Adipocyte (in vitro differentiated cells): ENCODE results near the gene APOL3.
"Not testable (repeated sequence)": the region's sequence is repeated elsewhere in the genome, so short reads cannot be mapped to it uniquely, and the experiment has no call there.

Experiments used
- DNase-seq: peaks from one replicate; pipeline ENCODE4 v3.0.0-alpha.2; 2015; ENCODE audit warnings: low read depth
- H3K27me3 ChIP-seq: replicated peaks from 2 replicates; pipeline ENCODE4 v1.7.0; 2013; ENCODE audit warnings: mild to moderate bottlenecking, low read length, moderate library complexity; ENCODE audit not compliant: control insufficient read depth, insufficient read depth
- H3K36me3 ChIP-seq: 2 replicates; pipeline ENCODE4 v1.7.0; 2013; ENCODE audit warnings: low read length, mild to moderate bottlenecking, moderate library complexity; ENCODE audit not compliant: control insufficient read depth, insufficient read depth, severe bottlenecking
- H3K4me1 ChIP-seq: 2 replicates; pipeline ENCODE4 v1.7.0; 2013; ENCODE audit warnings: mild to moderate bottlenecking, low read length, moderate library complexity; ENCODE audit not compliant: control insufficient read depth, insufficient read depth
- H3K4me3 ChIP-seq: 2 replicates; pipeline ENCODE4 v1.7.0; 2013; ENCODE audit warnings: mild to moderate bottlenecking, low read length, moderate library complexity
- H3K9ac ChIP-seq: 2 replicates; pipeline ENCODE4 v1.7.0; 2013; ENCODE audit warnings: mild to moderate bottlenecking, low read length, moderate library complexity
- H3K9me3 ChIP-seq: 2 replicates; pipeline ENCODE4 v1.7.0; 2013; ENCODE audit warnings: mild to moderate bottlenecking, low read length, moderate library complexity; ENCODE audit not compliant: control insufficient read depth

APOL3 gene

DNA sequence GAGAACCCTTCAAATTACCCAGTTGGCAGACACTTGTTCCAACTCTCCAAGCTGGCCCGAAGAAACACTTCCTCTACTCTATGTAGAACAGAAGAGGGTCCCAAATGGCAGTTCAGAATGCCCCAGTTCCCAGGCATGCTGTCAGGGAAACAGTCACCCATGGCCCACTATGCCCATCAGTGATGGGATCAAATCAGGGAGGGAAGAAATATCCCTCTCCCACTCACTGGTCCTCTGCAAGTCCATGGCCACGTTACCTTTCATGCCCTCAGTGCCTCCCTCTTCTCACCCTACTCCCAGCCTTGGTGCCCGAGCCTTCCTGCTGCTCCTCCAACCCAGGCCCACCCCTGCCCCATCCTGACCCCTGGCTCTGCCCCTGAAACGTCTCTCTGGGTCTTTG, 16.6 kb downstream of the APOL3 start:
- Histone ChIP-seq H3K27me3 (no peaks in the 10 kb centered on the region), H3K36me3 (peaks cover 52% of the 10 kb centered on the region), H3K4me1 (peaks cover 43% of the 10 kb centered on the region), H3K9me3 (no peaks in the 10 kb centered on the region), H3K9ac (no peak overlapping the region), H3K4me3 (no peak overlapping the region)
- DNase-seq: no peak

DNA sequence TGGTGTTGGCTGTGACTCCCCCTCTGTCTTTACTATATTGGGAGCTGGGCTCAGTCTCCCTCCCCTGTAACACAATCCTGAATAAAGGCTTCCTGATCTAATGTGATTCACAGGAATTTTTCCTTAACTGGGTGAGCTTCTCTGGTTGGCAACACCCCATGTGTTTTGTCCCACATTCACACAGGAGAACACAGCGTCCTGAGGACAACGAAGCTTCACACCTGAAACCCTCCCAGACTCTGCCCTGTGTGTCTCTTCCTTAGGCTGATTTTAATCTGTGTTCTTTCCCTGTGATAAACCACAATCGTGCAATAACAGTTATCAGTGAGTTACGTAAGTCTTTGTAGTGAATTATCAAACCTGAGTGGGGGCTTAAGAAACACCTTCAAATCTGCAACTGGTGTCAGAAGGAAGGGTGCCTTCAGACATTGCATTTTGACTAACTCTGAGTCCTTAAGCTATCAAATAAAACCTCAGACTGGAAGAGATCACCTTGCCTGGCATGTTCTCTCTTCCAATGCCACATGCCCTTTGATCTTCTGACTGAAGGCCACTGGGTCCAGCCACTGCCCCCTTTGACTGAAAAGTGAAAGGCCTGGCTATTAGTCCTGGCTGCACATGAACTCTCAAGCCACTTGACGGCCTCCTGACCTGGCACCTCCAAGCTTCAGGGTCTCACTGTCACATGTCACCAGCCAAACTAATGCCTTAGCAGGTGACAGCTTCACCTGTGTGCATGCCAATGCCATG, 17.3 kb downstream of the APOL3 start:
- Histone ChIP-seq H3K27me3 (no peaks in the 10 kb centered on the region), H3K9me3 (no peaks in the 10 kb centered on the region), H3K9ac (no peak overlapping the region), H3K4me1 (peaks cover 36% of the 10 kb centered on the region), H3K36me3 (peaks cover 44% of the 10 kb centered on the region), H3K4me3 (no peak overlapping the region)
- DNase-seq: no peak

DNA sequence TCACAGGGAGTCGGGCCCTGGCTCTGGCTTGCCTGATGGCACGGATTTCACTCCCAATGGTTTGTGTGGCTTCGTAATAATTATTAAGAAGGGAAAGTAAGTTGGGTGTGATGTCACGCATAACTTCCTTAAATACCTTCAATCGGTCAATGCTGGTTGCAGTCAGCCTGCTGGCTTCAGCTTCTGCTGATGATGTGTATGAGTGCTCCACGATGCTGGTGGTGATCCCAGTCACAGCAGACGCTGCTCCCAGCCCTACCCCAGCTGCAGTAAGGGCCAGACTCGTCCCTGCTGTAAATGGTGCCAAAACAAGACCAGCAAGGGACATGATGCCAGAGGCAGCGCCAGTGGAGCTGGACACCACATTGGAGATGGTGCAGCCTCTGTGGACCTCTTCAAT, 19.1 kb downstream of the APOL3 start:
- no peaks in the 10 kb centered on the region for H3K27me3 ChIP-seq
- H3K36me3 ChIP-seq: peaks cover 39% of the 10 kb centered on the region
- H3K9ac ChIP-seq: no peak overlapping the region
- H3K4me3 ChIP-seq: no peak overlapping the region
- H3K9me3 ChIP-seq: no peaks in the 10 kb centered on the region
- H3K4me1 ChIP-seq: peaks cover 28% of the 10 kb centered on the region
- no peak for DNase-seq

DNA sequence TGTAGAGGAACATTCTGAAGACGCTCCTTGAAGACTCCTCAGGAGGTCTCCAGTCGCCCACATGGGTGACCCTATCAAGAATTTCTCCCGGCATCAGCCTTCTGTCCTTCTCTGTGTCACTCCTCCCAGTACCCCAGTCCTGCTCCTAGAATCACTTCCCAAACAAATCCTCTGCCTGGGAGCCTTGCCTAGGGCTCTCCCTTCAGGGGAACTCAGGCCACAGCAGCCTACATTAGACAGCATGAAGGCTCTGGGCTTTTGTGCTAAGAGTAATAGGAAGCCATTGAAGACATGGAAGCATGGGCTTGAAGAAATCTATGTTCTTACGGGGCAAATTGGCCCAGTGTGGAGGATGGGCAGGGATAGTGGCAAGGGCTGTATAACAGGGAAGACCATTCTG, 21.8 kb downstream of the APOL3 start:
- H3K9ac ChIP-seq, H3K4me3 ChIP-seq, H3K27me3 ChIP-seq, H3K9me3 ChIP-seq, DNase-seq: not testable (repeated sequence)
- Histone ChIP-seq H3K4me1 (peaks cover 24% of the 10 kb centered on the region), H3K36me3 (peaks cover 34% of the 10 kb centered on the region)

DNA sequence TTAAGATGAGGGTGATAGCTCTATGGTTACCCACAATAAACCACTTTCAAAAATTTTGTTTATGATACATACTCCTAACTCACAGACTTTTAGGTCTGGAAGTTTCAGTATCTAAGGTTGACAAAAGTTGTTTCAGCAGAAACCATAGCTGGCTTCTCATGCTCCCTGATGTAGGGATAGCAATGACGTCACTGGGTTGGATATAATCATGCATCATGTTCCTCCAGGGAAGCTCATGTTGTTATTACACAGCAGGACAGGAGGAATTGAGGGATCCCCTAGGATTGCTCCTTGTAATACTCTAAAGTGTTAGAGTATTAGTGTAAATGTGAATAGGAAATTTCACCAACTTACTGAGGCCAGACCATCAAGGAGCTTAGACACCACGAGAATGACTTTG, 23.6 kb downstream of the APOL3 start:
- H3K9ac ChIP-seq: peak overlapping the region; percentile 57
- peaks cover 18% of the 10 kb centered on the region for H3K36me3 ChIP-seq
- DNase-seq: no peak
- H3K4me1 ChIP-seq: peaks cover 19% of the 10 kb centered on the region
- H3K4me3 ChIP-seq: no peak overlapping the region
- H3K9me3 ChIP-seq: no peaks in the 10 kb centered on the region
- no peaks in the 10 kb centered on the region for H3K27me3 ChIP-seq

DNA sequence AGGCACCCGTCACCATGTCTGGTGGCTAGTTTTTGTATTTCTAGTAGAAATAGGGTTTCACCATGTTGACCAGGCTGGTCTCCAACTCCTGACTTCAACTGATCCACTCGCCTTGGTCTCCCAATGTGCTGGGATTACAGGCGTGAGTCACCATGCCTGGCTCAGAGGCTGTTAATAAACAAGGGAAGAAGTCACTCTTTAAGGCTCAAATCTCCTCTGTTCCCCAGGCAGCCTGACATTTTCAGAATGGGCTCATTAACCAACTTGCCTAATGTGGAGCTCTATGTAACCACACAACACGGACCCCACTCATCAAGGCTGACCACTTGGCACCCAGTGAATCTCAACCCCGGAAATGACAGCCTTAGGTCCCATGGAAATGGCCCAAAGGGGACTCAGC, 24.1 kb downstream of the APOL3 start:
- H3K36me3 ChIP-seq: peaks cover 13% of the 10 kb centered on the region
- H3K4me3 ChIP-seq: no peak overlapping the region
- H3K9ac ChIP-seq: peak overlapping the region; percentile 57
- no peaks in the 10 kb centered on the region for H3K9me3 ChIP-seq
- DNase-seq: peak; percentile 40
- H3K4me1 ChIP-seq: peaks cover 19% of the 10 kb centered on the region
- H3K27me3 ChIP-seq: peaks cover under 1% of the 10 kb centered on the region

DNA sequence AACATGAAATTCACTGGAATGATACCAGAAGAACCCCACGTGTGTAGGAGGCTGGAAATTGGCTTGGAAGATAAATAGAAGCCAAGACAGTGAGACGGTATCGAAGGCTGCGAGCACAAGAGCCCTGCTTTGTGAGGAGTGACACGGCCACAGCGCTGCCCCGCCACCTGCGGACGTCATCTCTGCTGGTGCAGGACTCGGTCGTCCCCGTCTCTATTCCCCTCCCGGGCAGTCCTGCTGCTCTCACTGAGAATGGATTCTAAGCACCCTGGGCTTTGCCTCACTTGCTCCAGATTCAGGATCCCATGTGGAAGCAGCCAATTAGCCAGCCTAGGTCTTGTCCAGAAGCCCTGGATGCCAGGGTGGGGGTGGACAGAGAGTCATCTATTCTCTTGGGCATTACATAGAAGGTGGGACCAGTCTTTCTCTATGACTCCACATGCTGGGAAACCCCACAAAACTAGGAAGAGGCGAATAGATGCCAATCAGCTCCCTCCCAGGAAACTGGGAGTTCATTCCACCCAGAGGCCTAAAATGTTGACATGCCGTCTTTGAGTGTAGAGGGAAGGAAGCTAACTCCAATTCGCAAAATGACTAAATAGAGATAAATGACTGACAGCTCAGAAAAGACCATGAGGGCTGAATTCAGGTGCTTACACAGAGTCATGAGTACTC, 25.1 kb downstream of the APOL3 start:
- no peaks in the 10 kb centered on the region for H3K9me3 ChIP-seq
- no peak for DNase-seq
- H3K4me3 ChIP-seq: no peak overlapping the region
- H3K9ac ChIP-seq: no peak overlapping the region
- H3K36me3 ChIP-seq: peaks cover 3% of the 10 kb centered on the region
- H3K27me3 ChIP-seq: peaks cover 9% of the 10 kb centered on the region
- peaks cover 19% of the 10 kb centered on the region for H3K4me1 ChIP-seq

DNA sequence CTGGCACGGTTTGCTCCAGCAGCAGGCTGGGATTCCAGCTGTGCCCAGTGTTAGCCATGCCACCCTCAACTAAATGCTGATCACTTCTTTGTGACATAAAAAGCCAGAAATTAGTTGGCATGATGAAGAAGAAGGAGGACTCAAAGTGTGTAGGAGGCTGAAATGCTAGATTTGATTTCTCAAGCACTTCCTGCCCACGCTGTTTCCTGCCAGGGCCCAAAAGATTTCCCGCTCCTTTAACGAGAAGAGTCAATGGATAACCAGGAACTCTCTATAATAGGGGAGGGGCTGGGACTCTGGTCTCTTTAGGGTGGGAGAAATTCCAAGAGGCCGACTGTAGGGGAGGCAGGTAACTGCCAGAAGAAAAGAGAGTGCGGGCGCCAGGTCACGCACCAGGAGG, 26.4 kb downstream of the APOL3 start:
- H3K36me3 ChIP-seq: no peaks in the 10 kb centered on the region
- no peak overlapping the region for H3K9ac ChIP-seq
- peaks cover 19% of the 10 kb centered on the region for H3K4me1 ChIP-seq
- no peaks in the 10 kb centered on the region for H3K9me3 ChIP-seq
- peaks cover 14% of the 10 kb centered on the region for H3K27me3 ChIP-seq
- DNase-seq: no peak
- H3K4me3 ChIP-seq: no peak overlapping the region

DNA sequence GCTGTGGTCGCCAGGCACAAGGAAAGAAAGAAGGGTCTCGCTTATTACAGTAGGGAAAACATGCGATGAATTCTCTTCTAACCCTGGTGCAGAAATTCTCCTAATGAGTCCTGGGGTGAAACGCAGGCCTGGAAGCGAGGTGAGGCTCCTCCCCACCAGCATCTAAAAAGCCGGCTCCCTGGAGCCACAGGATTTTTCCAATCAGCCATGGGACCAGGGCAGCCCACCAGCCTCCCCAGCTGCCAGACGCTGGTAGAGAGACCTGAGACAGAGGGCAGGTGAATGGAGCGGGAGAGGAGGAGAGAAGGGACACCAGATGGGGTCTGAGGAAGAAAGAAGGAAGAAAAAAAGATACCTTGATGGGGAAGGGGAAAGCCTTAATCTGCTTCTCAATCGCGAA, 28.6 kb downstream of the APOL3 start:
- no peak overlapping the region for H3K9ac ChIP-seq
- DNase-seq: no peak
- peaks cover 14% of the 10 kb centered on the region for H3K4me1 ChIP-seq
- no peaks in the 10 kb centered on the region for H3K9me3 ChIP-seq
- no peaks in the 10 kb centered on the region for H3K36me3 ChIP-seq
- no peak overlapping the region for H3K4me3 ChIP-seq
- H3K27me3 ChIP-seq: peaks cover 14% of the 10 kb centered on the region

DNA sequence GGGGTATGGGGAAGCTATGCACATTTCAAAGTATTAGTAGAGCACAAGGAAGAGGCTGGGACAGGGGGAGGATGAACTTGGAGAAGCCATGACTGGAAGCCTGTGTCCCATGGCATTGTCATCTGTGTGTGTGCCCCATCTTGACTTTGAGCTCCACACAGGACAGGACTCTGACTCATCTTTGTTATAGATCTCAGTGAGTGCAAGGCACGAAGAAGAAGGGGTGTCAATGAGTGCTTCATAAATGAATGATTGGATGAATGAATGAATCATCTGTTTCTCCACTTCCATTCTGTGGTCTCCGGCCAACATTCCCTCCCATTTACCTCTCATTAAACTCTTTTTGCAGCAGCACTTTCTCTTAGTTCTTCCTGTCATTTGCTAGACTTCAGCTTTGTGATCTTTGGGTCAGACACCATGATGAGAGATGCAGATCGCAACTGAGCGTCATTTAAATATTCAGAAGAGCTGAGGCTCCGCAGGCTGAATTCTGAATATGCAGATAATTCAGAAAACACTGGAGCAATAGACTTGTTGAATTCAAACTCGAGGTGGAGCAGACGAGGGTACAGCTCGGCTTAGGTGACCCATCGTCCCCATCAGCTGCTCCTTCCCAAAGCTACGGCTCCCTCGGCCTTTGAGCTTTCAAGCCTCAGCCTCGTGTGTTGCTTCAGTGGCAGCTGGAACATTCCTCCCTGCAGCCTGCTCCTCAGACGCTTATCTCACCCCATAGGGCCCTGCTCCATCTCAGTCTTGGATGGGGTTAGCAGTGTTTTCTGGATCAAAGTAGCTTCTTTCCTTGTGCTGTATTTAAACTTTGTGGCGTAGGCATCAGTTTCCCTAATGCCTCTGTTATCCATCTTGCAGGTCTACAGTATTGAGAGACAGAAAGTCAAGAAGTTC, 30.8 kb downstream of the APOL3 start:
- no peaks in the 10 kb centered on the region for H3K4me1 ChIP-seq
- H3K9me3 ChIP-seq: no peaks in the 10 kb centered on the region
- H3K36me3 ChIP-seq: no peaks in the 10 kb centered on the region
- DNase-seq: no peak
- H3K27me3 ChIP-seq: peaks cover 14% of the 10 kb centered on the region
- no peak overlapping the region for H3K9ac ChIP-seq
- H3K4me3 ChIP-seq: no peak overlapping the region

DNA sequence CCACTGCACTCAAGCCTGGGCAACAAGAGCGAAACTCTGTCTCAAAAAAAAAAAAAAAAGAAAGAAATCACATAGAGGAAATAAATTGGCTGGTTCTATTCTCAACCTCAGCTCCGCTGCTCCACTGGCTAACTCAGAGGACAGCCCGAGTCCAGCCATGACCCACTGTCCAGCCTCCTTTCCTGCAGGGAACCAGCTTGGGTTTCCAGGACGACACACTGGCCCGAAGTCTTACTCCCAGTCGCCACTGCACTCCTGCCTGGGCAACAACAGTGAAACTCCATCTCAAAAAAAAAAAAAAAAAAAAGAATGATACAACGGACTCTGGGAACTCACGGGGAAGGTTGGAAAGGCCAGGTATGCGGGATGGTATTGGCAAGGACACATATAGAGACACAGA, 31.5 kb downstream of the APOL3 start:
- Histone ChIP-seq H3K9me3 (no peaks in the 10 kb centered on the region), H3K4me3 (no peak overlapping the region), H3K36me3 (no peaks in the 10 kb centered on the region), H3K27me3 (peaks cover 14% of the 10 kb centered on the region), H3K9ac (no peak overlapping the region), H3K4me1 (no peaks in the 10 kb centered on the region)
- DNase-seq: no peak
